CD4-positive, alpha-beta T cell (primary cell): ENCODE measurements around the gene MSLN. TPM values are rescaled to one million over a fixed set of nuclear protein-coding genes. Genes with fewer than 3 reads are reported as not detected.

Experiments
- ATAC-seq: fragments of 200-7000 bp; cut with Tn5 transposase; one replicate; pipeline ENCODE4 v1.10.0; 2022; ENCODE audit warnings: mild to moderate bottlenecking; ENCODE audit not compliant: poor library complexity
- CTCF ChIA-PET: fragments of 350-600 bp; sonication (Branson Sonifier 250); formaldehyde crosslinking; loops from one replicate; lab custom pipeline; 2021; ENCODE audit warnings: antibody characterized with exemption, inconsistent platforms; lab: Charles Lee
- POLR2A ChIA-PET: fragments of 350-600 bp; sonication (Branson Sonifier 250); formaldehyde crosslinking; loops from one replicate; lab custom pipeline; 2021; ENCODE audit warnings: antibody characterized with exemption, inconsistent platforms; lab: Charles Lee
- DNase-seq, 14 experiments: peaks; one replicate each; pipeline ENCODE4 v3.0.0-alpha.2; 2013 to 2020; ENCODE audit warnings: mixed read lengths in 2 of 14
- H3K27ac ChIP-seq, 2 donors: one replicate each; pipeline versions ENCODE4 v1.5.1 to v1.7.0; 2013; ENCODE audit warnings: low read length in 2 of 2, low read depth in 1 of 2, mild to moderate bottlenecking in 1 of 2
- H3K27me3 ChIP-seq, 2 experiments: 1 replicate in 1 of 2; 2 replicates in 1 of 2; pipeline versions ENCODE4 v1.6.1 to v1.7.0; 2013; ENCODE audit warnings: low read length in 2 of 2, control low read depth in 1 of 2, mild to moderate bottlenecking in 1 of 2, moderate library complexity in 1 of 2; ENCODE audit not compliant: insufficient read depth in 2 of 2, control insufficient read depth in 1 of 2
- H3K36me3 ChIP-seq: one replicate; pipeline ENCODE4 v1.6.1; 2013; ENCODE audit warnings: low read length, control low read depth; ENCODE audit not compliant: insufficient read depth
- H3K4me1 ChIP-seq: one replicate; pipeline ENCODE4 v1.6.1; 2013; ENCODE audit warnings: low read length, control low read depth; ENCODE audit not compliant: insufficient read depth
- H3K4me3 ChIP-seq: one replicate; pipeline ENCODE4 v1.5.1; 2013; ENCODE audit warnings: mild to moderate bottlenecking, low read length, moderate library complexity
- H3K9me3 ChIP-seq, 2 experiments: 1 replicate in 1 of 2; 2 replicates in 1 of 2; pipeline versions ENCODE4 v1.6.1 to v1.7.0; 2013; ENCODE audit warnings: low read length in 2 of 2, mild to moderate bottlenecking in 2 of 2, control low read depth in 1 of 2, moderate library complexity in 1 of 2; ENCODE audit not compliant: control insufficient read depth in 1 of 2, insufficient read depth in 1 of 2
- H3K27ac Mint-ChIP-seq: one replicate; pipeline ENCODE4 v1.8.0; 2020; ENCODE audit warnings: mixed read lengths
- H3K27me3 Mint-ChIP-seq: one replicate; pipeline ENCODE4 v1.8.0; 2021; ENCODE audit warnings: mixed read lengths
- H3K36me3 Mint-ChIP-seq: one replicate; pipeline ENCODE4 v1.8.0; 2021; ENCODE audit warnings: low read depth, mixed read lengths
- H3K4me1 Mint-ChIP-seq: one replicate; pipeline ENCODE4 v1.8.0; 2021; ENCODE audit warnings: low read depth, mixed read lengths
- H3K4me3 Mint-ChIP-seq: one replicate; pipeline ENCODE4 v1.8.0; 2020; ENCODE audit warnings: mild to moderate bottlenecking, mixed read lengths
- H3K9me3 Mint-ChIP-seq: one replicate; pipeline ENCODE4 v1.8.0; 2020; ENCODE audit warnings: mixed read lengths
- intact Hi-C, 2 experiments: fragments of 100-400 bp; cut with DNase I in 1 of 2; cut with micrococcal nuclease in 1 of 2; formaldehyde crosslinking; loops; one replicate each; pipeline versions ENCODE4 v1.15.1 to v1.9.0; 2023 to 2025; cut with DNase I, micrococcal nuclease
- total RNA-seq, 174 experiments: library from RNA in 2 of 174; stranded (reverse) in 2 of 174; gene quantifications; one replicate each; pipeline ENCODE4 v1.2.3 and lab custom pipeline; 2021 to 2026
- TF ChIP-seq, protein P1 (sequence below): fragments of 200-600 bp; IDR thresholded peaks from one replicate; pipeline ENCODE4 v1.8.0; 2022; ENCODE audit warnings: antibody characterized with exemption, mild to moderate bottlenecking

Gene MSLN
- total RNA-seq, 2 experiments from 2014 or later: not detected

GRCh38 chr16:778909-779527, 18.5 kb downstream of the MSLN start:
- Mint-ChIP-seq H3K27me3 (peaks cover 5% of the 10 kb centered on the region), H3K4me1 (no peaks in the 10 kb centered on the region), H3K4me3 (no peak overlapping the region), H3K27ac (no peak overlapping the region), H3K36me3 (no peaks in the 10 kb centered on the region), H3K9me3 (no peaks in the 10 kb centered on the region)
- Histone ChIP-seq H3K9me3 (no peaks in the 10 kb centered on the region), H3K4me3 (no peak overlapping the region), H3K27me3 (peaks cover 0 to 3% of the 10 kb centered on the region in 2 experiments), H3K36me3 (no peaks in the 10 kb centered on the region), H3K4me1 (no peaks in the 10 kb centered on the region), H3K27ac (no peak overlapping the region)
- TF ChIP-seq, protein P1, sequence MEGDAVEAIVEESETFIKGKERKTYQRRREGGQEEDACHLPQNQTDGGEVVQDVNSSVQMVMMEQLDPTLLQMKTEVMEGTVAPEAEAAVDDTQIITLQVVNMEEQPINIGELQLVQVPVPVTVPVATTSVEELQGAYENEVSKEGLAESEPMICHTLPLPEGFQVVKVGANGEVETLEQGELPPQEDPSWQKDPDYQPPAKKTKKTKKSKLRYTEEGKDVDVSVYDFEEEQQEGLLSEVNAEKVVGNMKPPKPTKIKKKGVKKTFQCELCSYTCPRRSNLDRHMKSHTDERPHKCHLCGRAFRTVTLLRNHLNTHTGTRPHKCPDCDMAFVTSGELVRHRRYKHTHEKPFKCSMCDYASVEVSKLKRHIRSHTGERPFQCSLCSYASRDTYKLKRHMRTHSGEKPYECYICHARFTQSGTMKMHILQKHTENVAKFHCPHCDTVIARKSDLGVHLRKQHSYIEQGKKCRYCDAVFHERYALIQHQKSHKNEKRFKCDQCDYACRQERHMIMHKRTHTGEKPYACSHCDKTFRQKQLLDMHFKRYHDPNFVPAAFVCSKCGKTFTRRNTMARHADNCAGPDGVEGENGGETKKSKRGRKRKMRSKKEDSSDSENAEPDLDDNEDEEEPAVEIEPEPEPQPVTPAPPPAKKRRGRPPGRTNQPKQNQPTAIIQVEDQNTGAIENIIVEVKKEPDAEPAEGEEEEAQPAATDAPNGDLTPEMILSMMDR: no peak
- no peak for DNase-seq
- ChIA-PET CTCF (no interaction called here), POLR2A (no interaction called here)
- intact Hi-C loops: no loop called here
- no peak for ATAC-seq

DNA sequence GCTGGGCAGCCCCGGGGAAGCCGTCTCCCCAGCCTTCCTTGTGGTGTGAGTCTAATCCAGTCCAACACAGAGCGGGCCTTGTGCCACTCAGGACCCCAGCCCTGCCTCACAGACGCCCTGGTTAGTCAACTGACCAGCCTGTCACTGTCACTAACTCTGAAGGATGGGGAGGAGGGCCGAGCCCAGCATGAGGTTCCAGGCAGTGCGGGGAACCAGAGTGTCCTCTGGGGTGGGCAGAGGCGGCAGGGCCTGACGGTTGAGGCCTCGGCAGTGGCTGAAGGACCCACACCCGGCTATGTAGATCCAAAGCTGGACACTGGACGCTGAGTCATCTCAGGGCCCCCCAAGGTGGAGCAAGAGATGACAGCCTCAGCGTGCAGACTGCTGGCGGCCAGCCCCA, 19.0 kb downstream of the MSLN start:
- Mint-ChIP-seq H3K9me3 (no peaks in the 10 kb centered on the region), H3K27me3 (peaks cover 5% of the 10 kb centered on the region), H3K36me3 (no peaks in the 10 kb centered on the region), H3K4me3 (no peak overlapping the region), H3K4me1 (no peaks in the 10 kb centered on the region), H3K27ac (no peak overlapping the region)
- H3K4me1 ChIP-seq: no peaks in the 10 kb centered on the region
- no peak overlapping the region for H3K27ac ChIP-seq
- peaks cover 0 to 3% of the 10 kb centered on the region in 2 experiments for H3K27me3 ChIP-seq
- no peaks in the 10 kb centered on the region for H3K9me3 ChIP-seq
- CTCF ChIA-PET: no interaction called here
- no peaks in the 10 kb centered on the region for H3K36me3 ChIP-seq
- DNase-seq (no peak), ATAC-seq (no peak)
- H3K4me3 ChIP-seq: no peak overlapping the region
- POLR2A ChIA-PET: no interaction called here
- intact Hi-C loops: no loop called here
- TF ChIP-seq, protein P1: no peak

DNA sequence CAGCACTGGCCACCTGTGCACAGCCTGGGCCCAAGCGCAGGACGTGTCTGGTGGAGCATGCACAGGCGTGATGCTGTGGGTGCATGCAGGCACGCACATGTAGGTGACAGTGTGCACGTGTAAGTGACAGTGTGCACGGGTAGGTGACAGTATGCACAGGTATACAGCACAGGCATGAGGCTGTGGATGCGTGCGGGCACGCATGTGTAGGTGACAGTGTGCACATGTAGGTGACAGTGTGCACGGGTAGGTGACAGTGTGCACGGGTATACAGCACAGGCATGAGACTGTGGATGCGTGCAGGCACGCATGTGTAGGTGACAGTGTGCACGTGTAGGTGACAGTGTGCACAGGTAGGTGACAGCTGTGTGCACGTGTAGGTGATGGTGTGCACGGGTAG, 19.8 kb downstream of the MSLN start:
- Mint-ChIP-seq H3K27me3 (peaks cover 5% of the 10 kb centered on the region), H3K4me3 (no peak overlapping the region), H3K36me3 (peaks cover 5% of the 10 kb centered on the region), H3K9me3 (no peaks in the 10 kb centered on the region), H3K27ac (no peak overlapping the region), H3K4me1 (no peaks in the 10 kb centered on the region)
- TF ChIP-seq, protein P1: no peak
- H3K27me3 ChIP-seq: peaks cover 0 to 3% of the 10 kb centered on the region in 2 experiments
- intact Hi-C loops: no loop called here
- no peak overlapping the region for H3K4me3 ChIP-seq
- no peak overlapping the region for H3K27ac ChIP-seq
- ATAC-seq (no peak), DNase-seq (no peak)
- no peaks in the 10 kb centered on the region for H3K36me3 ChIP-seq
- CTCF ChIA-PET: no interaction called here
- POLR2A ChIA-PET: no interaction called here
- H3K9me3 ChIP-seq: no peaks in the 10 kb centered on the region
- peaks cover 1% of the 10 kb centered on the region for H3K4me1 ChIP-seq
